ENCODE measurements around the gene CLASP2.

CLASP2 gene

DNA sequence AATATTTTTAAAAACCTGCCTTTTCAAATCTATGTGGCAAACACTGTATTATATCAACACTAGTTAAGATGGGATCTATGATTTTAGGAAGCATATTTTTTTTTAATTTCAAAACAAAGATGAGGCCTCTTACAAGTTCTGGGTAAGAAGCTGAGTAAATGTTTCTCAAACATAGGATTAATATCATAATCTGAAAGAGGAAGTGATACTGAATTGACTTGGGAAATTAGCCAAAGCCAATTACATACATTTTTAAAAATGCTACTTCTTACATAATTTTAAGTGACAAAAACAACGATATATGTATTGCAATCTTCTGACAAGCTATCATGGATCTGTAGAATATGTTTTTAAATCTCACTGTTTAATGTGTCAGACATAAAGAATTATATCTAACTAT, 142.7 kb downstream of the CLASP2 start:
- TF ChIP-seq, protein P1, sequence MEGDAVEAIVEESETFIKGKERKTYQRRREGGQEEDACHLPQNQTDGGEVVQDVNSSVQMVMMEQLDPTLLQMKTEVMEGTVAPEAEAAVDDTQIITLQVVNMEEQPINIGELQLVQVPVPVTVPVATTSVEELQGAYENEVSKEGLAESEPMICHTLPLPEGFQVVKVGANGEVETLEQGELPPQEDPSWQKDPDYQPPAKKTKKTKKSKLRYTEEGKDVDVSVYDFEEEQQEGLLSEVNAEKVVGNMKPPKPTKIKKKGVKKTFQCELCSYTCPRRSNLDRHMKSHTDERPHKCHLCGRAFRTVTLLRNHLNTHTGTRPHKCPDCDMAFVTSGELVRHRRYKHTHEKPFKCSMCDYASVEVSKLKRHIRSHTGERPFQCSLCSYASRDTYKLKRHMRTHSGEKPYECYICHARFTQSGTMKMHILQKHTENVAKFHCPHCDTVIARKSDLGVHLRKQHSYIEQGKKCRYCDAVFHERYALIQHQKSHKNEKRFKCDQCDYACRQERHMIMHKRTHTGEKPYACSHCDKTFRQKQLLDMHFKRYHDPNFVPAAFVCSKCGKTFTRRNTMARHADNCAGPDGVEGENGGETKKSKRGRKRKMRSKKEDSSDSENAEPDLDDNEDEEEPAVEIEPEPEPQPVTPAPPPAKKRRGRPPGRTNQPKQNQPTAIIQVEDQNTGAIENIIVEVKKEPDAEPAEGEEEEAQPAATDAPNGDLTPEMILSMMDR (IDR thresholded peaks at IDR 0.05): no peak

DNA sequence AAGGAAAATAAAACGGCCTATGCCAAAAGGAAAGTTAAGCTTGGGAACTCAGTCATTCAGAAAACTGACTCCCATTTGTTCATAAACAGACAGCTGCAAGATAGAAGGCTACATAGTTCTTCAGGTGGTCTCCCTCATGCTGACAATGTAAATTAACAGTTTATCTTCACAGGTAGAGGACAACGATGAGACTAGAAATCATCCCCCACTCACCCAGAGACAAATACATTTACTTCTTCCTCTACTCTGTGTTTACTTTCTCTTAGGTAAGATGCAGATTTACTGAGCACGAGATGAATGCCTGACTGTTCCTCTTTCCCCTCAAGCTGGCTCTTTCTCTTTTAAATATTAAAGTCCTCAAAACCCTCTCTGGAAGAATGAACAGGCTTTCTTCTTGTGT, 160.2 kb downstream of the CLASP2 start:
- TF ChIP-seq, protein P1 (IDR thresholded peaks at IDR 0.05): no peak

DNA sequence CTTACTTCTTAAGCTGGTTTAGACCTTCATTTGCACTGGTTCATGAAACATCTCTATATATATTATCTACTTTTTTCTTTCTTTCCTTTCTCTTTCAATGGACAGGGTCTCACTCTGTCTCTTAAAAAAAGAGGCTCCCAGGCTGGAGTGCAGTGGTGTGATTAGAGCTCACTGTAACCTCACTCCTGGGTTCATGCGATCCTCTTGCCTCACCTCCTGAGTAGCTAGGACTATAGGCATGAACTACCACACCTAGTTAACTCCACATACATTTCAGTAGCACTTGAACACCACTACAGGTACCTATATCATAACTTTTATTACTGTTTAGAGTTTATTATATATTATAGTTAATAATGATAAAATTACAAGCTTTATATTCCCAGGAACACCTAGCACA, 160.8 kb downstream of the CLASP2 start:
- TF ChIP-seq, protein P1 (IDR thresholded peaks at IDR 0.05): no peak

DNA sequence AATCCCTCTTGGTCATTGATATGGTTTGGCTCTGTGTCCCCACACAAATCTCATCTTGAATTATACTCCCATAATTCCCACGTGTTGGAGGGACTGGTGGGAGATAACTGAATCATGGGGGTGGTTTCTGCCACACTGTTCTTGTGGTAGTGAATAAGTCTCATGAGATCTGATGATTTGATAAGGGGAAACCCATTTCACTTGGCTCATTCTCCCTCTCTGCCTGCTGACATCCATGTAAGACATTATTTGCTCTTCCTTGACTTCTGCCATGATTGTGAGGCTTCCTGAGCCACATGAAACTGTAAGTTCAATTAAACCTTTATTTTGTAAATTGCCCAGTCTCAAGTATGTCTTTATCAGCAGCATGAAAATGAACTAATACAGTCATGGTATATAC, 171.0 kb downstream of the CLASP2 start:
- TF ChIP-seq, protein P1 (IDR thresholded peaks at IDR 0.05): no peak

DNA sequence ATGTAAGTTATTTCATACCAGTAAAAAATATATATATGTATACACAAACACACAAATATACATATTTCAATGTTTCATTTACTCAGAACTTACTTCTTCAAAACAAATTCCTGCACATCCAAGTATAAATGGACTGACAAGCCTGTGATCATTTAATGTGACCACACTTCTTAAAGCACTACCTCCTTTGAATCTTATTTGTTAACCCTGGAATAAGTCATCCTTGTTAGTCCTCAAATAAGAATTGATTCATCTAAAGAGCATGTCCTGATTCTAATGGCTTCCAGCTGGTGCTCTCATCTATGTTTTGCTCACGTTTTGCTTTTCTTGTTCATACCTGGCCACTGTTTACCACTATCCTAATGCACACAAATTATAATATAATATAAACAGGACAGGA, 173.9 kb downstream of the CLASP2 start:
- TF ChIP-seq, protein P1 (IDR thresholded peaks at IDR 0.05): no peak

DNA sequence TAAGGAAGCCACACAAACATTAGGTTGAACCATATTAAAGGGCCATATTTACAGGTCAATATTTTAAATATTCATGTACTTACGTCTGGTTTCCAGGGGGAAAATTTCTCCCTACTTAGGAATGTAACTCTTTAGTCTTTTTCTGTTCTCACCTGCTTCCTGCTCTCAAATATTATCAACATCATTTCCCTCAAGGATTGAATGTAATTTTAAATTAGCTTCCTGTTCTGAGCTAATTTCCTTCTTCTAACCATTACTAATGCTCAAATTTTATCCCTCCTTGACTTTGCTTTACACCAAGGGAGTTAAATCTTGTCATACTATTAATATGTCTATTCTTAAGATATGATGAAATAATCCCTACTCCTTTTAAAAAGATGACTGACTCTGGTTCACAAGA, 174.5 kb downstream of the CLASP2 start:
- TF ChIP-seq, protein P1 (IDR thresholded peaks at IDR 0.05): no peak

DNA sequence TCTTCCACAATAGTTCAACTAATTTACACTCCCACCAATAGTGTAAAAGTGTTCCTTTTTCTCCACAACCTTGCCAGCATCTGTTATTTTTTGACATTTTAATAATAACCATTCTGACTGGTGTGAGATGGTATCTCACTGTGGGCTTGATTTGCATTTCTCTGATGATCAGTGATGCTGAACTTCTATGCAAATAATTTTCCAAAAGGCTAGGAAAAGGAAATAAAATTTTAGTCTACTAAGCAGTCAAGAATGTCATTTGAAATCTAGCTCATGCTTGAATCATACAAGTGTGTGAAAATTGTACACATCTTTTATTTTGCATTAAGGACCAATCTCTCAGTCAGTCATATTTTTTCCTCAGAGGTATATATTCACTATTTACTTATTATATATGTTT, 176.1 kb downstream of the CLASP2 start:
- TF ChIP-seq, protein P1 (IDR thresholded peaks at IDR 0.05): no peak

DNA sequence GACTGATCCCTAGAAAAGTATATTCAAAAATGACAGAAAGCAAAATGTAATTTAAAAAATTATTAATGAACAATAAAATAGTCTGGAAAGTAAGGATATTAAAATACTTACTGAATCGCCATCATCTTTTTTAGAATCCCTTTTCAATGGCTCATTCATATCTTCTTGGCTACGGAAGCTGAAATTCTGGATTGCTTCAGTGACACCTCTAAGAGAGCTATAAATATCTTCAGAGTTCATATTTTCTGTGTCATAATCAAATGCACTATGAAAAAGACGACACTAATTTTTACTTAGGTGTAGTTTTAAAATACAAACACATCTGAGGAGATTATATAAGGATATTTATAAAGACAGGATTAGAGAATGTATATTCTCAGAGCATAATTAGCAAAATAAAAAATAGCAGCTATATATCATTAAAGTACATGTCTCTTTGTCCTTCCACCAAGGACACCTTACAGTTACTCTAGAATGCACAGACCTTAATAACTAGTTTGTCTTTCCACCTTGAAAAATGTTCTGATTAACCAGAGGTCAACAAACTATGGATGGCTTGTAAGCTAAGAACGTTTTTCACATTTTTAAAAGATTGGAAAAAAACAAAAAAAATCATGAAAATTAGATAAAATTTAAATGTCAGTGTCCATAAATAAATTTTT, 179.2 kb downstream of the CLASP2 start:
- TF ChIP-seq, protein P1 (IDR thresholded peaks at IDR 0.05): no peak

Data from LNCAP (cell line).